AG10803 (cell line): ENCODE results near the gene IAPP.

Source experiments
- DNase-seq: peaks from one replicate; pipeline ENCODE4 v3.0.0; 2010; ENCODE audit warnings: low read depth
- H3K4me3 ChIP-seq: 2 replicates; pipeline ENCODE4 v1.5.1; 2011; ENCODE audit warnings: mild to moderate bottlenecking, low read length, control low read depth
- CTCF ChIP-seq: conservative IDR thresholded peaks from 2 replicates; pipeline ENCODE4 v1.5.1; 2011; ENCODE audit warnings: mild to moderate bottlenecking, low read length, control low read depth, inconsistent platforms

IAPP gene

GRCh38 chr12:21337453-21337852, 35.2 kb upstream of the IAPP start:
- no peak for TF ChIP-seq CTCF
- DNase-seq, result no peak
- no peak overlapping the region for H3K4me3 ChIP-seq

- TF ChIP-seq CTCF, result no peak
- H3K4me3 ChIP-seq, result no peak overlapping the region
- DNase-seq, result no peak
These were observed 34.5 kb upstream of the IAPP start for GRCh38 chr12:21337959-21338744.

DNA sequence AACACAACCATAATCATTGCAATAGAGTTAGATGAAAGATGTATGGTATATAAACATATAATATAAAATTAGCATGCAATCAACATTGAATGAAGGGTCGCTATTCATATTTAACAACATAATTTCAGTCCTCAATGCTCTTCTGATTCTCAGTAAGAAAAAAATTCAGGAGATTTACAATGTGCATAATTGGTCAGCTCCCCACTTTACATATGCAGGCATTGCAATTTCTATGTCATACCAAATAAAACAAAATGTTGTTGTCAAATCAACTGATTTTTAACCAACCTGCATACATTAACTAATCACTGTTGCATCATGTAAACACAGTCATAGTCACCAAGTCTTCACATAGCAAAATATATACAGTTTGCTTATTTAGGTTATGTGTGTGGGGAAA, 32.8 kb upstream of the IAPP start:
- no peak overlapping the region for H3K4me3 ChIP-seq
- no peak for TF ChIP-seq CTCF
- DNase-seq, result no peak

GRCh38 chr12:21340403-21340802, 32.3 kb upstream of the IAPP start:
- no peak for DNase-seq
- H3K4me3 ChIP-seq, result no peak overlapping the region
- TF ChIP-seq CTCF, result no peak

GRCh38 chr12:21341769-21342168, 30.9 kb upstream of the IAPP start:
- DNase-seq, result no peak
- TF ChIP-seq CTCF, result no peak
- H3K4me3 ChIP-seq, result no peak overlapping the region

DNA sequence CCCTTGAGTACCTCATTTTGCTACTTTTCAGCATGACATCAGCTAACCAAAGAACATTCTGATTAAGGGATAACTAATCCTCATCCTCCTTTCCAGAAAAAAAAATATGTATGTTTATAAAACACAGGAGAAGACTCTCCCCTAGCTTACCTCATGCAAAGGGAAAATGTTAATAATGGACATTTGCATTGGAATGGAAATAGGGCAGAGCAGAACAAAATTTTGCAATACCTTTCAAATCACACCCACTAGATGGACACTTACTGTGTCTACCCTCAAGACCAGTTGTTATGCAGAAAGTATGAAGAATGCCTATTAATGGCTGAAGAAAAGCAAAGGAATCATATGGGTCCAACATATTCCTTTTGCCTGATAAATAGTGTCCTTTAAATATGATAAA, 29.1 kb upstream of the IAPP start:
- H3K4me3 ChIP-seq, result no peak overlapping the region
- no peak for DNase-seq
- no peak for TF ChIP-seq CTCF

- no peak for DNase-seq
- no peak overlapping the region for H3K4me3 ChIP-seq
- TF ChIP-seq CTCF, result no peak
These were observed 26.0 kb upstream of the IAPP start for GRCh38 chr12:21346542-21347205.
